NCI-H226 (cell line): Measurements from ENCODE around the gene TMEM129.
"Not testable (repeated sequence)": the region's sequence is repeated elsewhere in the genome, so short reads cannot be mapped to it uniquely, and the experiment has no call there.

Experiments used
- DNase-seq: peaks from one replicate; pipeline ENCODE4 v3.0.0-alpha.2; 2015

TMEM129 gene

GRCh38 chr4:1717129-1718094 lies 3.7 kb downstream of the TMEM129 start:
- no peak for DNase-seq

- no peak for DNase-seq
Observed at GRCh38 chr4:1716065-1716945, 4.8 kb downstream of the TMEM129 start.

GRCh38 chr4:1715002-1715758 lies 5.9 kb downstream of the TMEM129 start:
- DNase-seq: no peak

- DNase-seq: no peak
Observed at GRCh38 chr4:1714303-1715001, 6.7 kb downstream of the TMEM129 start.

- DNase-seq: no peak
Observed at GRCh38 chr4:1713003-1713851, 7.9 kb downstream of the TMEM129 start.

GRCh38 chr4:1712216-1713002 lies 8.7 kb downstream of the TMEM129 start, which contains the start of gene SLBP:
SLBP (minus strand) TSS chr4:1712319; CDS start chr4:1712188, 131 bp downstream.
- peak; percentile 88 for DNase-seq

GRCh38 chr4:1711571-1712215 lies 9.4 kb downstream of the TMEM129 start:
- DNase-seq: no peak

GRCh38 chr4:1711055-1711570 lies 10.0 kb downstream of the TMEM129 start:
- no peak for DNase-seq

GRCh38 chr4:1708581-1708980 lies 12.5 kb downstream of the TMEM129 start:
- DNase-seq: no peak

- no peak for DNase-seq
Observed at GRCh38 chr4:1706358-1706757, 14.8 kb downstream of the TMEM129 start.

- no peak for DNase-seq
Observed at GRCh38 chr4:1705732-1706131, 15.4 kb downstream of the TMEM129 start.

- DNase-seq: no peak
Observed at GRCh38 chr4:1703867-1704266, 17.3 kb downstream of the TMEM129 start.

GRCh38 chr4:1701671-1702070 lies 19.5 kb downstream of the TMEM129 start:
- not testable (repeated sequence) for DNase-seq

GRCh38 chr4:1695913-1696312 lies 25.2 kb downstream of the TMEM129 start:
- no peak for DNase-seq

GRCh38 chr4:1693131-1693896 lies 27.8 kb downstream of the TMEM129 start:
- peak; percentile 60 for DNase-seq

- no peak for DNase-seq
Observed at GRCh38 chr4:1691737-1692373, 29.3 kb downstream of the TMEM129 start.

- no peak for DNase-seq
Observed at GRCh38 chr4:1690698-1691097, 30.4 kb downstream of the TMEM129 start.

GRCh38 chr4:1686440-1687036 lies 34.6 kb downstream of the TMEM129 start:
- DNase-seq: no peak
